GM23338 (cell line): ENCODE results near the gene CYP4F8. TPM values are rescaled to one million over a fixed set of nuclear protein-coding genes. Genes with fewer than 3 reads are reported as not detected.
"Not testable (repeated sequence)": the region's sequence is repeated elsewhere in the genome, so short reads cannot be mapped to it uniquely, and the experiment has no call there.

ENCODE experiments used
- ATAC-seq: fragments of 200-7000 bp; cut with Tn5 transposase; 3 replicates; pipeline ENCODE4 v1.9.1; 2020
- DNase-seq: peaks from one replicate; pipeline ENCODE4 v3.0.0-alpha.2; 2015; ENCODE audit warnings: low spot score
- H2AFZ ChIP-seq: fragments of 200-600 bp; sonication (generic); 2 replicates; pipeline ENCODE4 v1.8.0; 2016; ENCODE audit warnings: antibody characterized with exemption, mild to moderate bottlenecking, moderate library complexity
- H3F3A ChIP-seq: fragments of 200-600 bp; sonication (generic); replicated peaks from 2 replicates; pipeline ENCODE4 v1.8.0; 2017; ENCODE audit warnings: antibody characterized with exemption, mixed run types, low read depth
- H3K27ac ChIP-seq: fragments of 200-600 bp; sonication (generic); 2 replicates; pipeline ENCODE4 v1.6.1; 2016; ENCODE audit warnings: low read depth
- H3K27me3 ChIP-seq: fragments of 200-600 bp; sonication (generic); 2 replicates; pipeline ENCODE4 v1.8.0; 2016; ENCODE audit warnings: mild to moderate bottlenecking, mixed run types, moderate library complexity; ENCODE audit not compliant: insufficient read depth
- H3K36me3 ChIP-seq: fragments of 200-600 bp; sonication (generic); 2 replicates; pipeline ENCODE4 v1.8.0; 2016; ENCODE audit warnings: mild to moderate bottlenecking; ENCODE audit not compliant: insufficient read depth
- H3K4me1 ChIP-seq: fragments of 200-600 bp; sonication (generic); 2 replicates; pipeline ENCODE4 v1.8.0; 2016; ENCODE audit warnings: mild to moderate bottlenecking, moderate library complexity; ENCODE audit not compliant: insufficient read depth
- H3K4me2 ChIP-seq: fragments of 200-600 bp; sonication (generic); 2 replicates; pipeline ENCODE4 v1.7.1; 2017; ENCODE audit warnings: mixed run types
- H3K4me3 ChIP-seq: fragments of 200-600 bp; sonication (generic); 2 replicates; pipeline ENCODE4 v1.6.1; 2016; ENCODE audit warnings: mixed run types
- H3K79me2 ChIP-seq: fragments of 200-600 bp; sonication (generic); replicated peaks from 2 replicates; pipeline ENCODE4 v1.8.0; 2017; ENCODE audit warnings: mild to moderate bottlenecking; ENCODE audit not compliant: insufficient read depth
- H3K9me2 ChIP-seq: fragments of 200-600 bp; sonication (generic); 2 replicates; pipeline ENCODE4 v1.8.0; 2017; ENCODE audit not compliant: insufficient read depth
- H4K20me1 ChIP-seq: fragments of 200-600 bp; sonication (generic); replicated peaks from 2 replicates; pipeline ENCODE4 v1.8.0; 2017; ENCODE audit warnings: mild to moderate bottlenecking; ENCODE audit not compliant: insufficient read depth
- H3K27ac Mint-ChIP-seq: 2 replicates; pipeline ENCODE4 v1.8.0; 2020; ENCODE audit warnings: inconsistent platforms, mild to moderate bottlenecking, moderate library complexity, mixed read lengths
- H3K27me3 Mint-ChIP-seq: 3 replicates; pipeline ENCODE4 v1.8.0; 2022; ENCODE audit warnings: low read depth, mild to moderate bottlenecking, moderate library complexity, mixed read lengths, inconsistent platforms; ENCODE audit not compliant: insufficient read depth, poor library complexity
- H3K36me3 Mint-ChIP-seq: 3 replicates; pipeline ENCODE4 v1.8.0; 2021; ENCODE audit warnings: low read depth, mild to moderate bottlenecking, inconsistent platforms, moderate library complexity, mixed read lengths
- H3K4me1 Mint-ChIP-seq: 3 replicates; pipeline ENCODE4 v1.8.0; 2020; ENCODE audit warnings: mild to moderate bottlenecking, inconsistent platforms, mixed read lengths
- H3K4me3 Mint-ChIP-seq: 3 replicates; pipeline ENCODE4 v1.8.0; 2021; ENCODE audit warnings: moderate library complexity, mild to moderate bottlenecking, inconsistent platforms, mixed read lengths
- H3K9me3 Mint-ChIP-seq: 3 replicates; pipeline ENCODE4 v1.8.0; 2020; ENCODE audit warnings: moderate library complexity, mild to moderate bottlenecking, inconsistent platforms, mixed read lengths
- CREB1 ChIP-seq: fragments of 250-450 bp; sonication (Bioruptor Pico); IDR thresholded peaks from 2 replicates; pipeline ENCODE4 v1.5.0; 2020; ENCODE audit warnings: low read depth, mild to moderate bottlenecking, moderate library complexity
- EZH2 ChIP-seq: fragments of 200-600 bp; sonication (generic); IDR thresholded peaks from one replicate; pipeline ENCODE4 v1.8.0; 2017; ENCODE audit warnings: antibody characterized with exemption, mild to moderate bottlenecking, low read depth; ENCODE audit not compliant: unreplicated experiment
- EZH2phosphoT487 ChIP-seq: fragments of 200-600 bp; sonication (generic); IDR thresholded peaks from one replicate; pipeline ENCODE4 v1.8.1; 2018; ENCODE audit warnings: antibody characterized with exemption; ENCODE audit not compliant: unreplicated experiment
- REST ChIP-seq: IDR thresholded peaks from one replicate; pipeline ENCODE4 v1.6.1; 2018; ENCODE audit warnings: antibody characterized with exemption; ENCODE audit not compliant: unreplicated experiment
- ZNF114 ChIP-seq: fragments of 250-450 bp; sonication (Bioruptor Pico); IDR thresholded peaks from 2 replicates; pipeline ENCODE4 v1.5.0; 2020; ENCODE audit warnings: mild to moderate bottlenecking, moderate library complexity
- ZNF331 ChIP-seq: fragments of 250-450 bp; sonication (Bioruptor Pico); IDR thresholded peaks from 2 replicates; pipeline ENCODE4 v1.5.0; 2020; ENCODE audit warnings: low read depth, mild to moderate bottlenecking, moderate library complexity
- ZNF462 ChIP-seq: fragments of 250-450 bp; sonication (Bioruptor Pico); IDR thresholded peaks from 2 replicates; pipeline ENCODE4 v1.5.0; 2020; ENCODE audit warnings: mild to moderate bottlenecking, moderate library complexity
- polyA plus RNA-seq: library from polyadenylated mRNA; unstranded; fragments of >200 nt; fragmentation: Nextera tagmentation; extraction: Ambion mirVana; gene quantifications from 2 replicates; pipeline ENCODE4 v1.2.1, GENCODE V29; 2016
- total RNA-seq: library from RNA; depleted of rRNA; stranded (reverse); fragments of >200 nt; shearing (Covaris generic); gene quantifications from 2 replicates; pipeline ENCODE4 v1.2.3, GENCODE V29; 2014

CYP4F8 gene
- total and polyA plus RNA-seq, 2 experiments from 2014 or later = not detected

DNA sequence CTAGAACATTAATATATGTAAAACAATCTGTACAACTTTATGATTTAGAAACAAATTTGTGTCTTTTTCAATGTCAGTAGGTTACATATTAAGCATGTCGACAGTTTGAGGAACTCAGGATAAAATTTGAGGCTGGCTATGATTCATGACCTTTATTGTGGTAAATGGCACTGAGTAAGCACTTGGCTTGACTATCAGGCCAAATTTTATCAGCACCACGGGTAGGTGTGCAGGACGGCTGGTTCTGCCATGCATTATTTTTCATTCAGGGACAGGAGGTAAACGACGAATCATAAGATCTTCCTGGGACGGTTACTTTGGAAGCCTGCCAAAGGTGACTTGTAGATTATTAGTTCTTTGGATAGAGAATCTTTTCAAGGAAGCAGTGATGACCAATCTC lies 19.9 kb upstream of the CYP4F8 start (continued):
- no peak for TF ChIP-seq ZNF462 (CRISPR knock-in tag)
- TF ChIP-seq EZH2 = no peak
- no peak for TF ChIP-seq REST
- TF ChIP-seq CREB1 (CRISPR knock-in tag) = no peak
- TF ChIP-seq EZH2phosphoT487 = no peak
- TF ChIP-seq ZNF114 (CRISPR knock-in tag) = no peak
- no peak for TF ChIP-seq ZNF331 (CRISPR knock-in tag)

DNA sequence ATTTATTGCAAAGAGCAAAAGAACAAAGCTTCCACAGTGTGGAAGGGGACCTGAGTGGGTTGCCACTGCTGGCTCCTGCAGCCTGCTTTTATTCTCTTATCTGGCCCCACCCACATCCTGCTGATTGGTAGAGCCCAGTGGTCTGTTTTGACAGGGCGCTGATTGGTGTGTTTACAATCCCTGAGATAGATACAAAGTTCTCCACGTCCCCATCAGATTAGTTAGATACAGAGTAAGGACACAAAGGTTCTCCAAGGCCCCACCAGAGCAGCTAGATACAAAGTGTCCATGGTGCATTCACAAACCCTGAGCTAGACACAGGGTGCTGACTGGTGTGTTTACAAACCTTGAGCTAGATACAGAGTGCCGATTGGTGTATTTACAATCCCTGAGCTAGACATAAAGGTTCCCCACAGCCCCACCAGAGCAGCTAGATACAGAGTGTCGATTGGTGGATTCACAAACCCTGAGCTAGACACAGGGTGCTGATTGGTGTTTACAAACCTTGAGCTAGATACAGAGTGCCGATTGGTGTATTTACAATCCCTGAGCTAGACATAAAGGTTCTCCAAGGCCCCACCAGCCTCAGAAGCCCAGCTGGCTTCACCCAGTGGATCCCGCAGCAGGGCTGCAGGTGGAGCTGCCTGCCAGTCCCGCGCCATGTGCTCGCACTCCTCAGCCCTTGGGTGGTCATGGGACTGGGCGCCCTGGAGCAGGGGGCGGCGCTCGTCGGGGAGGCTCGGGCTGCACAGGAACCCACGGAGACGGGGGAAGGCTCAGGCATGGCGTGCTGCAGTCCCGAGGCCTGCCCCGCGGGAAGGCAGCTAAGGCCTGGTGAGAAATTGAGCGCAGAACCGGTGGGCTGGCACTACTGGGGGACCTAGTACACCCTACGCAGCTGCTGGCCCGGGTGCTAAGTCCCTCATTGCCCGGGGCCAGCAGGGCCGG lies 6.8 kb upstream of the CYP4F8 start:
- H3K36me3 Mint-ChIP-seq = peaks cover 20% of the 10 kb centered on the region
- H3K4me3 ChIP-seq, DNase-seq, H2AFZ ChIP-seq, H3K4me1 Mint-ChIP-seq, H3K4me2 ChIP-seq, H3K9me2 ChIP-seq, H3K27me3 ChIP-seq, H4K20me1 ChIP-seq, H3K27ac ChIP-seq, H3K27ac Mint-ChIP-seq, H3K4me3 Mint-ChIP-seq, H3F3A ChIP-seq, ATAC-seq, H3K36me3 ChIP-seq, H3K79me2 ChIP-seq, H3K4me1 ChIP-seq, H3K27me3 Mint-ChIP-seq: not testable (repeated sequence)
- peaks cover 87% of the 10 kb centered on the region for H3K9me3 Mint-ChIP-seq
